Measurements from ENCODE around the gene PRR5.

GRCh38 chr22:44706488-44706887, 4.5 kb downstream of the PRR5 start:
- TF ChIP-seq CTCF (IDR thresholded peaks at IDR 0.05; ENCODE audit: low read depth, low read length, missing input control) (no peak), MAX (IDR thresholded peaks at IDR 0.05) (no peak), TAF1 (conservative IDR thresholded peaks at IDR 0.05) (no peak)
